Ramos (cell line): ENCODE data around the gene IFITM10.

Source experiments
- in situ Hi-C: fragments of 300-500 bp; cut with MboI; formaldehyde crosslinking; loops from one replicate; pipeline ENCODE4 v1.14.3; 2022; ENCODE audit warnings: low sequenced_read_pairs; ENCODE audit not compliant: unreplicated experiment

IFITM10 gene

DNA sequence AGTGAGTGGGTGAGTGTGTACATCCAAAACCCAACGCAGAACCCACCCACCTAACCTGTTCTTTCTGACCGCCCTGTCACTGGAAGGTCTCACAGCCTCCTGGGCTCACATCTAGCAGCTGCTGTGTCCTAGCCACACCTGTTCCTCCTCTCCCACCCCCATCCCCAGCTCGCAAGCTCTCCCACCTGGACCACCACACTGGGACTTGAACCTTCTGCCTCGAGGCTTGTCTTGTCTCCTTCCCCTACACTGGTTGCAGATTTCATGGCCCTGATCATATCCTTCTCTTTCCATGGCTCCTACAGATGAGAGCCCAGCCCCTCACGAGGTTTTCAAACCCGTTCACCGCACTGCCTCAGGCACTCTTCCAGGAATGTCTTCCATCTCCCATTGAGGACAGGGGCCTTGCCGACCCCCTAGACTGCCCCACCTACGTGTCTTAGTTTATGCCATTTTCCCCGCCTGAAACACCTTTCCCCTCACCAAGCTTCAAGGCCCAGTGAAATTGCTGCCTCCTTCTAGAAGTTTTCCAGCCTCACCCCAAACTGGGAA lies 6.7 kb downstream of the IFITM10 start:
- in situ Hi-C loops = no loop called here

DNA sequence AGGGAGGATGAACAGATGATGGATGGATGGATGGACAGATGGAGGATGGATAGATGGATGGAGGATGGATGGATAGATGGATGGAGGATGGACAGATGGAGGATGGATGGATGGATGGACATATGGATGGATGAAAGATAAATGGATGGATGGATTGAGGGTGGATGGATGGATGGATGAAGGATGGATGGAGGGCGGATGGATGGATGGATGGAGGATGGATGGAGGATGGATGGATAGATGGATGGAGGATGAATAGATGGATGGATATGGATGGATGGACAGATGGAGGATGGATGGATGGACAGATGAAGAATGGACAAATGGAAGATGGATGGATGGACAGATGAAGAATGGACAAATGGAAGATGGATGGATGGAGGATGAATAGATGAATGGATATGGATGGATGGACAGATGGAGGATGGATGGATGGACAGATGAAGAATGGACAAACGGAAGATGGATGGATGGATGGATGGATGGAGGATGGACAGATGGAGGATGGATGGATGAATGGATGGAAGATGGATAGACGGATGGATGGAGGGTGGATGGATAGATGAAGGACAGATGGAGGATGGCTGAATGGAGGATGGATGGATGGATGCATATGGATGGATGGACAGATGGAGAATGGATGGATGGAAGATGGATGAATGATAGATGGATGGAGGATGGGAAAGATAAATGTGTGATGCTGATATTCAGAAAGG lies 7.4 kb downstream of the IFITM10 start:
- in situ Hi-C loops = no loop called here

DNA sequence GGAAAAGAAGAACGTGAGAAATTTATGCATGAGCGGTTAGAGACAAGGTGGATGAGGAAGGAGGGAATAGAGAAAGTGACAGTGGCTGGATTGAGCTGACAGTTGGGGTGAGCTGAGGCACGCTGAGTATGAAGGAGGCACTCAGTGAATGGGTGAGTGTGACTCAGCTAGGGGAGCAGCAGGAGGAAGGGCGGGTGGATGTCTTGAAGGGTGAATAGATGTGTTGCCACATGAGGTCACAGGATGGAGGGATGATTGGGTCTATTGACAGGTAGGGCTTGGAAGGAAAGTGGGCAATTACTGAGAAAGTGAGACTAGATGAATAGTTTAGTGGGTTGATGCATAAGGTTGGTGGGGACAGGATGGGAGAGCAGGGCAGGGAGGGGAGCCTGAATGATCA lies 8.0 kb downstream of the IFITM10 start:
- in situ Hi-C loops = no loop called here

DNA sequence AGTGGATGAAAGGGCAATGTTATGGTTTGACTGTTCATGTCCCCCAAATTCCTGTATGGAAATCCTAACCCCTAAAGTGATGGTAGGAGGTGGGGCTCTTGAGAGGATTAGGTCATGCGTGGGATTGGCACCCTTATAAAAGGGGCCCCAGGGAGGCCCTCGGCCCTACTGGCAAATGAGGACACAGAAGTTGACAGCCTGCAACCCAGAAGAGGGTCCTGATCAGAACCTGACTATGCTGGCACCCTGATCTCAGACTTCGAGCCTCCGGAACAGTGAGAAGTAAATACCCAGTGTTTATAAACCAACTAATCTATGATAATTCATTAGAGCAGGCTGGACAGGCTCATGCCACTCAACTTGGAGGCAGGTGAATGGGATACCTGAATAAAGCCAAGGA lies 8.7 kb downstream of the IFITM10 start:
- in situ Hi-C loops = no loop called here

GRCh38 chr11:1740786-1741530 lies 9.4 kb downstream of the IFITM10 start:
- in situ Hi-C loops = no loop called here

DNA sequence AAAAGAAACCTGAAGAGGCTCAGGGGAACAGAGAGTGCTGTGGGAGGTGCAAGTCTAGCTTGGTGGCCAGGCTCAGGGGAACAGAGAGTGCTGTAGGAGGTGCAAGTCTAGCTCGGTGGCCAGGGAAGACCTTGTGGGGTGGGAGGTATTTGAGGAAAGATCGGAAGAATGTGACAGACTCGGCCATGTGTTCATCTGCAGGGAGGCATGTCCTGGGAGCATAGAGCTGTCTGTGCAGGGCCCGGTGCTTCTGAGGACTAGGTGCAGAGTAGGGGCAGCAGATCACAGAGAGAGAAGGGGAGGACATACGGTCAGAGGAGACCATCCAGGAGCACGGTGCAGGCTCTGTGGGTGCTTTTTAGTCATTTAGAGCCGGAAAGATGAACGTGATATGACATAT lies 10.8 kb downstream of the IFITM10 start:
- in situ Hi-C loops = loop anchor here (10.0 kb wide), 1 partner anchor 55 kb away; no protein-coding TSS in a partner anchor

- in situ Hi-C loops = loop anchor here (10.0 kb wide), 1 partner anchor 56 kb away; no protein-coding TSS in a partner anchor
Measured at GRCh38 chr11:1738380-1738779, 12.0 kb downstream of the IFITM10 start.

DNA sequence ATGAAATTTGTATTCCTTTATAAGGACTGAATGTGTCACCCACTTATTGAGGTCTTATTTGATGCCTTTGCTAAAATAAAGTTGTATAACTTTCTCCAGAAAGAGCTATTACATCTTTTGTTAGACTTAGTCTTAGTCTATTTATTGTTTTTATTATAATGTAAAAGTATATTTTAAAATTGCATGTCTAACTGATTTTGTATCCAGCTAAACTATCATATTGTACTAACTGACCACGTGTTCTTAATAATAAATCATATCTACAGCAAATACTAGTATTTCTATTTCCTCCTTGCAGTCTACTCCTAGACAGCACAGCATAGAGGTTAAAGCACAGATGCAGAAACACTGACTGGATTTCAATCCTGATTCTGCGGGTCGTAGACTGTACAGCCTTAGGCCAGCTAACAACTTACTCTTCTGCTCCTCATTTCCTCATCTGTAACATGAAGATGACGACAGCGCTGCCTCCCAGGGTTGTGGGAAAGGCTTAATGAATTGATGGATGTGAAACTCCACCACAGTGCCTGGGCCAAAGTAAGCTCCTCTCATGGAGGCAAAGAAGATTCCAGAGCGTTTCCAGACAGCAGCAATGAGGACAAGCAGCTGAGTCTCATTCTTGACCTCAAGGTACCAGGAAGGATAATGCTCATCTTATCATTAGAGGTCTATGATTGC lies 13.2 kb downstream of the IFITM10 start:
- in situ Hi-C loops = loop anchor here (10.0 kb wide), 1 partner anchor 58 kb away; no protein-coding TSS in a partner anchor

DNA sequence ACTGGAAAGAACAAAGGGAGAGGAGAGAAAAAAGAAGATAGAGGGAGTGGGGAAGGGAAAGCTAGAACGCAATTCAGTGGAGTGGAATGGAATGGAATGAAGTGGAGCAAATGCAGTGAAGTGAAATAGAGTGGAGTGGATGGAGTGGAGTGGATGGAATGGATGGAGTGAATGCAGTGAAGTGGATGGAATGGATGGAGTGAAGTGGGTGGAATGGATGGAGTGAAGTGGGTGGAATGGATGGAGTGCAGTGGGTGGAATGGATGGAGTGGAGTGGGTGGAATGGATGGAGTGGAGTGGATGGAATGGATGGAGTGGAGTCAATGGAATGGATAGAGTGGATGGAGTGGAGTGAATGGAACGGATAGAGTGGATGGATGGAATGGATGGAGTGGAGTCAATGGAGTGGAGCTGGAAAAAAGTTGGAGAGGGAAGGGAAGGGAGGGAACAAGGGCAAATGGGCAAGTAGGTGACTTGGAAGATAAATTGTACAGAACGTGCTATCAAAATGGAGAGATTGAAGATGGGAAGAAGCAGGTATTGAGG lies 13.9 kb downstream of the IFITM10 start:
- in situ Hi-C loops = loop anchor here (10.0 kb wide), 1 partner anchor 58 kb away; no protein-coding TSS in a partner anchor

GRCh38 chr11:1735271-1735670 lies 15.1 kb downstream of the IFITM10 start:
- in situ Hi-C loops = loop anchor here (10.0 kb wide), 1 partner anchor 60 kb away; no protein-coding TSS in a partner anchor

DNA sequence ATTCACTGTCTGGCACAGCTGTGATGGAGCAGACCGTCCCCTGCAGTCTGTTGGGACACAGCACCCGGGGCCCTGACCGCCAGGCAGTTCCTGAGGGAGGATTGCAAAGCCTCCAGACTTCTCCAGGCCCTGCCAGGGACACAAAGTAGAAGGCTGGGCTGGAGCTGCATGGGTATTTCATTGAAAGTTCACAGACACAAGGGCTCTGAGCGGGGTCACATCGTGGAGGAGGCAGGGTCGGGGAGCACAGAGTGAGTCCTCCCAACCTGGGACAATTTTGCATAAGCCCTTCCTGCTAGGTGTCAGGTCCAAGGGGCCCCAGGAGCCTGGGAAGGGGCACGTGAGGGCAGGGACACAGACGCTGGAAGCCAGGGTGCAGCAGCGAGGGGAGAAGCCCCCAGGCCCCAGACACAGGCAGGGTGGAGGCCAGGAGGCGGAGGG lies 15.7 kb downstream of the IFITM10 start:
- in situ Hi-C loops = loop anchor here (10.0 kb wide), 1 partner anchor 60 kb away; no protein-coding TSS in a partner anchor

DNA sequence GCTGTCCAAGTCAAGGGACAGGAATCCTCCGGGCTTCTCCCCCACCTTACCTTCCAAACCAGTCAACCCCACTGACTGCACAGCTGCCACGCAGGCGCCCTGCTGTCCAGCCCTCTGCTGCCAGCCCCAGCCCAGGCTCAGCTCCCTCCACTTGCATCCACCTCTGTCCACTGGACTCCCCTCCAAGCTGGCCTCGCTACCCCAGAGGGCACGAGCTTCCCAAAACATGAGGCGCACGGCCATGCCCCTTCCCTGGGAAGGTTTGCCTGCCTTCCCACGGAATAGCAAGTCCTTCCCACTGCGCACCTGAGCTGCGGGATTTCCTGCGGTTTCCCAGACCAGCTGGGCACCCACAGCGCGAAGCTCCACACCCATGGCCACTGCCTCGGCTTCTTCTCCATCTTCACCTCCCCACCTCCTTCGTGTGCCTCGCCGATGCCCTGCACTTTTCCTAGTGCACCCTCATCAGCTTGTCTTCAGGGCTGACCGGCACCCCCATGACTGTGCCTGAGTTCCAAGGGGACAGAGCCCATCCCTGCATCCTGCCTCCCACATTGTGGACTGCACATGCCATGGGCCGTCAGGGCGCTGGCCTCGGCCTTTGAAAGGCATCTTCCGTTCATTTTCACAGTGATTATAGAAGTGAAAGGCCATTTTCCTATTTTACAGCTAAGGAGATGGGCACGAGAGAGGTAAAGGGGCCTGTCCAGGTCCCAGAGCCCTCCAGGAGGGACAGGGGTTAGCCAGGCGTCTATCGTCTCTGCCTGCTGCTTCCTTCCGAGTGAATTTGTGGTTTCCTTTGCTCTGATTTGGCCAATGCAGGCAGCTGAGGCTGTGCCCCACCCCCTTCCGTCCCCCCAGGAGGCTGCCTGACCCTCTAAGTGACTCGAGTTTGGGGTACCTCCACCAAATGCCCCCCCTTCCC lies 16.4 kb downstream of the IFITM10 start:
- in situ Hi-C loops = loop anchor here (10.0 kb wide), 1 partner anchor 61 kb away; no protein-coding TSS in a partner anchor

GRCh38 chr11:1733009-1733715 lies 17.2 kb downstream of the IFITM10 start:
- in situ Hi-C loops = loop anchor here (10.0 kb wide), 1 partner anchor 62 kb away; no protein-coding TSS in a partner anchor

GRCh38 chr11:1732418-1733008 lies 17.9 kb downstream of the IFITM10 start:
- in situ Hi-C loops = loop anchor here (10.0 kb wide), 1 partner anchor 62 kb away; no protein-coding TSS in a partner anchor

DNA sequence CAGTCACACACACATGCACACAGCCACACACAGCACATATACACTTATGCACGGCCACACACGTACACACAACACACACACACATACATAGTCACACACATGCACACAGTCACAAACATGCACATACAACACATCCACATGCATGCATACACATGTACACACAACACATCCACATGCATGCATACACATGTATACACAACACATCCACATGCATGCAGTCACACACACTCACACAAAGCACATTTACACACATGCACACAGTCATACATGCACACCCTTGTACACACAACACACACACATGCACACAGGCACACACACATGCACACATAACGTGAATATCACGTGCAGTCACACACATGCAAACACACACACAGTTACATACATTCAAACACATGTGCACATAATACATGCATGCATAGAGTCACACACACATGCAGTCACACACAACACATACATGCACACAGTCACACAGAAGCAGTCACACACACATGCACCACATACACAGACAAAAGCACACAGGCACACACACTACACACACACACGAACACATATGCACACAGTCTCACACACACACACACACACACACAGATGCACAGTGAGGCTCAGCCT lies 18.8 kb downstream of the IFITM10 start:
- in situ Hi-C loops = loop anchor here (10.0 kb wide), 1 partner anchor 63 kb away; no protein-coding TSS in a partner anchor

DNA sequence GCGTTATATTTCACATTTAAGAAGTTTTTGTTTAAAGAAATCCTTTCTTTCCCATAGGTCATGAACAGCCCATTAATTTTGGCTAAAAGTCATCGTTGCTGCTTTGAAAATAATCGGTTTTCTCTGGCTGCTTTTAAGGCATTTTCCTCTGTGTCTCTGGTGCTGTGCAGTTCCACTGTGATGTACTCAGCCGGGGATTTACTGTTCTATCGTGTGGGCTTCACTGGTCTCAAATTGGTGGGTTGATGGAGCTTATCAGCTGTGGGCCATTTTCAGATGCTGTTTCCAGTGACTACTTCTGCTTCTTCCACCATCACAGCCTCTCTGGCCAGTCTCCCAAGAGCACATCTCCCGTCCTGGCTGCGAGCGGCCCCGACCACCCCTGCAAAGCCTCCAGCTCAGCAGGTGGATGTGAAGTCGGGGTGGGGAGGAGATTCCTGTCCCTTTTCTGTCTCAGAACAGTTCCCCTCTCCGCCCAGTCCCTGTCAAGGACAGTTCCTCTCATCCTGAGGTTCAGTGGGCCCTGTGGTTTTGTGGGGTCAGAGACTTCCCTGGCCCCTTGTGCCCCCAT lies 20.3 kb downstream of the IFITM10 start:
- in situ Hi-C loops = loop anchor here (10.0 kb wide), 1 partner anchor 65 kb away; no protein-coding TSS in a partner anchor

GRCh38 chr11:1729692-1730011 lies 20.7 kb downstream of the IFITM10 start:
- in situ Hi-C loops = loop anchor here (10.0 kb wide), 1 partner anchor 65 kb away; no protein-coding TSS in a partner anchor
